AML-193 (cell line): ENCODE measurements around the gene DOC2A.

Experiments
- DNase-seq, 2 experiments: peaks; one replicate each; lab custom pipeline; 2025; lab: John Stamatoyannopoulos, UW

DOC2A gene

GRCh38 chr16:29989111-29989858, 21.5 kb downstream of the DOC2A start:
- DNase-seq = no peak

- no peak for DNase-seq
Observed at GRCh38 chr16:29988346-29989075, 22.3 kb downstream of the DOC2A start.

GRCh38 chr16:29987371-29988085, 23.3 kb downstream of the DOC2A start:
- no peak for DNase-seq

GRCh38 chr16:29986931-29987330, 23.9 kb downstream of the DOC2A start:
- no peak for DNase-seq

- DNase-seq = no peak
Observed at GRCh38 chr16:29986231-29986630, 24.6 kb downstream of the DOC2A start.

GRCh38 chr16:29985271-29985811, 25.5 kb downstream of the DOC2A start:
- no peak for DNase-seq

- no peak for DNase-seq
Observed at GRCh38 chr16:29984764-29985147, 26.1 kb downstream of the DOC2A start.

GRCh38 chr16:29984137-29984763, 26.6 kb downstream of the DOC2A start:
- no peak for DNase-seq

GRCh38 chr16:29983420-29984136, 27.2 kb downstream of the DOC2A start:
- DNase-seq = no peak

- DNase-seq = no peak
Observed at GRCh38 chr16:29982560-29983419, 28.0 kb downstream of the DOC2A start.

GRCh38 chr16:29978564-29979270, 32.1 kb downstream of the DOC2A start:
- no peak for DNase-seq

- DNase-seq = no peak
Observed at GRCh38 chr16:29978081-29978480, 32.7 kb downstream of the DOC2A start.

- no peak for DNase-seq
Observed at GRCh38 chr16:29977063-29977825, 33.6 kb downstream of the DOC2A start.

- DNase-seq = no peak
Observed at GRCh38 chr16:29975811-29976511, 34.9 kb downstream of the DOC2A start.

GRCh38 chr16:29975134-29975538, 35.7 kb downstream of the DOC2A start:
- DNase-seq = no peak

- peak; percentile 15 to 41 for DNase-seq
Observed at GRCh38 chr16:29974291-29975133, 36.3 kb downstream of the DOC2A start.
